Neural cell (in vitro differentiated cells): Measurements from ENCODE around the gene IL1R2.

Experiments
- CTCF ChIP-seq: fragments of 450-650 bp; IDR thresholded peaks from 2 replicates; pipeline ENCODE4 v1.5.1; 2014; ENCODE audit warnings: antibody characterized with exemption, mild to moderate bottlenecking, moderate library complexity; ENCODE audit not compliant: poor library complexity, severe bottlenecking
- MXI1 ChIP-seq: fragments of 450-650 bp; conservative IDR thresholded peaks from 2 replicates; pipeline ENCODE4 v1.6.1; 2014; ENCODE audit warnings: antibody characterized with exemption, mild to moderate bottlenecking; ENCODE audit not compliant: poor library complexity, severe bottlenecking
- RAD21 ChIP-seq: fragments of 450-650 bp; conservative IDR thresholded peaks from 2 replicates; pipeline ENCODE4 v1.6.1; 2014; ENCODE audit warnings: antibody characterized with exemption, mild to moderate bottlenecking, moderate library complexity

DNA sequence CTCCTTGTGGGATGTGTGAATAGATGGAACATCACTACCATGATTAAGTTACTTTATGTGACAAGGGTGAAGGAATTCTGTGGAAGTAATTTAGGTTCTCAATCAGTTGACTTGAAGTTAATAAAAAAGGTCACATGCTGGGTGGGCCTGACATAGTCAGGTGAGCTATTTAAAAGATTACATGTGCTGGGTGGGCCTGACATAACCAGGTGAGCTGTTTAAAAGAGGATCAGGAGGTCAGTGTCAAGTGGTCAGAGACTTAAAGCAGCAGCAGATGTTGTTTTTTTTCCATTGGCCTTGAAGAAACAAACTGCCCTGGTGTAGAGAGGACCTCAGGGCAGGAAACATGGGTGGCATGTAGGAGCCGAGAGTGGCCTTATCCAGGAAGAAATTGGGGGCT is 3.3 kb downstream of the IL1R2 start:
- TF ChIP-seq MXI1 = no peak
- no peak for TF ChIP-seq CTCF
- TF ChIP-seq RAD21 = no peak
